Measurements from ENCODE around the gene ARPC1A.
"Not testable (repeated sequence)": the region's sequence is repeated elsewhere in the genome, so short reads cannot be mapped to it uniquely, and the experiment has no call there.

Gene ARPC1A

GRCh38 chr7:99404977-99405320 is 79.3 kb downstream of the ARPC1A start:
- Histone ChIP-seq H3K27ac (ENCODE audit: low read length) (no peak overlapping the region), H3K27me3 (ENCODE audit: control insufficient read depth, insufficient read depth, low read length) (no peaks in the 10 kb centered on the region), H3K4me3 (ENCODE audit: low read length) (no peak overlapping the region), H3K4me1 (ENCODE audit: control insufficient read depth, low read depth, low read length) (peaks cover 9% of the 10 kb centered on the region), H3K36me3 (ENCODE audit: control insufficient read depth, low read depth, low read length) (peaks cover 37% of the 10 kb centered on the region), H3K9ac (ENCODE audit: low read length) (no peak overlapping the region), H3K9me3 (ENCODE audit: control insufficient read depth, low read depth, low read length) (no peaks in the 10 kb centered on the region)

- no peak overlapping the region for H3K27ac ChIP-seq (ENCODE audit: low read length)
- no peaks in the 10 kb centered on the region for H3K9me3 ChIP-seq (ENCODE audit: control insufficient read depth, low read depth, low read length)
- H3K36me3 ChIP-seq (ENCODE audit: control insufficient read depth, low read depth, low read length), result peaks cover 32% of the 10 kb centered on the region
- H3K27me3 ChIP-seq (ENCODE audit: control insufficient read depth, insufficient read depth, low read length), result no peaks in the 10 kb centered on the region
- peak overlapping the region; percentile 88 for H3K4me3 ChIP-seq (ENCODE audit: low read length)
- peaks cover 11% of the 10 kb centered on the region for H3K4me1 ChIP-seq (ENCODE audit: control insufficient read depth, low read depth, low read length)
- H3K9ac ChIP-seq (ENCODE audit: low read length), result peak overlapping the region; percentile 94
These were observed 80.9 kb downstream of the ARPC1A start for GRCh38 chr7:99406557-99406956.

- Histone ChIP-seq H3K27me3 (ENCODE audit: control insufficient read depth, insufficient read depth, low read length) (no peaks in the 10 kb centered on the region), H3K9me3 (ENCODE audit: control insufficient read depth, low read depth, low read length) (no peaks in the 10 kb centered on the region), H3K9ac (ENCODE audit: low read length) (peak overlapping the region; percentile 94), H3K4me3 (ENCODE audit: low read length) (peak overlapping the region; percentile 88), H3K27ac (ENCODE audit: low read length) (peak overlapping the region; percentile 58), H3K36me3 (ENCODE audit: control insufficient read depth, low read depth, low read length) (peaks cover 35% of the 10 kb centered on the region), H3K4me1 (ENCODE audit: control insufficient read depth, low read depth, low read length) (peaks cover 11% of the 10 kb centered on the region)
These were observed 82.2 kb downstream of the ARPC1A start for GRCh38 chr7:99407872-99408378.

GRCh38 chr7:99408379-99409191 is 82.9 kb downstream of the ARPC1A start, which contains the start of the genes BUD31 and PDAP1:
Gene BUD31 (plus strand): TSS chr7:99408969. CDS start chr7:99411093, 2,124 bp downstream.
Gene PDAP1 (minus strand): TSS chr7:99408597. CDS start chr7:99408548, 49 bp downstream.
- H3K4me3 ChIP-seq (ENCODE audit: low read length), result peak within 1 kb of the TSS; percentile 88
- no peaks in the 10 kb centered on the region for H3K9me3 ChIP-seq (ENCODE audit: control insufficient read depth, low read depth, low read length)
- peak within 1 kb of the TSS; percentile 90 for H3K27ac ChIP-seq (ENCODE audit: low read length)
- no peaks in the 10 kb centered on the region for H3K27me3 ChIP-seq (ENCODE audit: control insufficient read depth, insufficient read depth, low read length)
- peaks cover 35% of the 10 kb centered on the region for H3K36me3 ChIP-seq (ENCODE audit: control insufficient read depth, low read depth, low read length)
- peak within 1 kb of the TSS; percentile 94 for H3K9ac ChIP-seq (ENCODE audit: low read length)
- H3K4me1 ChIP-seq (ENCODE audit: control insufficient read depth, low read depth, low read length), result peaks cover 11% of the 10 kb centered on the region

GRCh38 chr7:99409192-99409572 is 83.5 kb downstream of the ARPC1A start:
- peaks cover 11% of the 10 kb centered on the region for H3K4me1 ChIP-seq (ENCODE audit: control insufficient read depth, low read depth, low read length)

GRCh38 chr7:99409806-99410205 is 84.1 kb downstream of the ARPC1A start:
- Histone ChIP-seq H3K9me3 (ENCODE audit: control insufficient read depth, low read depth, low read length) (no peaks in the 10 kb centered on the region), H3K27ac (ENCODE audit: low read length) (no peak overlapping the region), H3K27me3 (ENCODE audit: control insufficient read depth, insufficient read depth, low read length) (no peaks in the 10 kb centered on the region), H3K4me3 (ENCODE audit: low read length) (peak overlapping the region; percentile 88), H3K9ac (ENCODE audit: low read length) (peak overlapping the region; percentile 94), H3K36me3 (ENCODE audit: control insufficient read depth, low read depth, low read length) (peaks cover 34% of the 10 kb centered on the region), H3K4me1 (ENCODE audit: control insufficient read depth, low read depth, low read length) (peaks cover 11% of the 10 kb centered on the region)

More at GRCh38 chr7:99409192-99409572, 83.5 kb downstream of the ARPC1A start:
- H3K9me3 ChIP-seq (ENCODE audit: control insufficient read depth, low read depth, low read length), result no peaks in the 10 kb centered on the region
- H3K27ac ChIP-seq (ENCODE audit: low read length), result peak overlapping the region; percentile 90
- peaks cover 33% of the 10 kb centered on the region for H3K36me3 ChIP-seq (ENCODE audit: control insufficient read depth, low read depth, low read length)
- H3K9ac ChIP-seq (ENCODE audit: low read length), result peak overlapping the region; percentile 94
- H3K4me3 ChIP-seq (ENCODE audit: low read length), result peak overlapping the region; percentile 88
- H3K27me3 ChIP-seq (ENCODE audit: control insufficient read depth, insufficient read depth, low read length), result no peaks in the 10 kb centered on the region

GRCh38 chr7:99410635-99411034 is 84.9 kb downstream of the ARPC1A start:
- Histone ChIP-seq H3K9ac (ENCODE audit: low read length) (no peak overlapping the region), H3K4me1 (ENCODE audit: control insufficient read depth, low read depth, low read length) (peaks cover 11% of the 10 kb centered on the region), H3K4me3 (ENCODE audit: low read length) (no peak overlapping the region), H3K9me3 (ENCODE audit: control insufficient read depth, low read depth, low read length) (no peaks in the 10 kb centered on the region), H3K36me3 (ENCODE audit: control insufficient read depth, low read depth, low read length) (peaks cover 34% of the 10 kb centered on the region), H3K27ac (ENCODE audit: low read length) (no peak overlapping the region), H3K27me3 (ENCODE audit: control insufficient read depth, insufficient read depth, low read length) (no peaks in the 10 kb centered on the region)

- H3K4me3 ChIP-seq (ENCODE audit: low read length); H3K27ac ChIP-seq (ENCODE audit: low read length); H3K4me1 ChIP-seq (ENCODE audit: control insufficient read depth, low read depth, low read length); H3K27me3 ChIP-seq (ENCODE audit: control insufficient read depth, insufficient read depth, low read length); H3K9me3 ChIP-seq (ENCODE audit: control insufficient read depth, low read depth, low read length); H3K9ac ChIP-seq (ENCODE audit: low read length): not testable (repeated sequence)
- peaks cover 77% of the 10 kb centered on the region for H3K36me3 ChIP-seq (ENCODE audit: control insufficient read depth, low read depth, low read length)
These were observed 89.9 kb downstream of the ARPC1A start for GRCh38 chr7:99415513-99416127.

All from iPS-18a (cell line).